Activated gamma-delta T cell (primary cell): Measurements from ENCODE around the gene CHN2.
"Not testable (repeated sequence)": the region's sequence is repeated elsewhere in the genome, so short reads cannot be mapped to it uniquely, and the experiment has no call there.

ENCODE experiments used
- DNase-seq: peaks from one replicate; lab custom pipeline; 2025; lab: John Stamatoyannopoulos, UW

CHN2 gene

GRCh38 chr7:29496355-29497020 is 301.9 kb downstream of the CHN2 start:
- no peak for DNase-seq

GRCh38 chr7:29499932-29500331 is 305.4 kb downstream of the CHN2 start:
- no peak for DNase-seq

GRCh38 chr7:29500719-29501118 is 306.1 kb downstream of the CHN2 start:
- no peak for DNase-seq

GRCh38 chr7:29502133-29502532 is 307.6 kb downstream of the CHN2 start:
- no peak for DNase-seq

GRCh38 chr7:29505931-29506330 is 311.4 kb downstream of the CHN2 start:
- DNase-seq, result no peak

GRCh38 chr7:29508608-29509007 is 314.0 kb downstream of the CHN2 start:
- DNase-seq, result no peak

- DNase-seq, result no peak
Measured at GRCh38 chr7:29510028-29510427, 315.5 kb downstream of the CHN2 start.

GRCh38 chr7:29511337-29511736 is 316.8 kb downstream of the CHN2 start:
- no peak for DNase-seq

- DNase-seq, result no peak
Measured at GRCh38 chr7:29511851-29512250, 317.3 kb downstream of the CHN2 start.

- DNase-seq, result no peak
Measured at GRCh38 chr7:29516491-29516890, 321.9 kb downstream of the CHN2 start.

- no peak for DNase-seq
Measured at GRCh38 chr7:29518616-29519015, 324.0 kb downstream of the CHN2 start.

- DNase-seq, result no peak
Measured at GRCh38 chr7:29523728-29524127, 329.2 kb downstream of the CHN2 start.

GRCh38 chr7:29527505-29528108 is 333.0 kb downstream of the CHN2 start:
- DNase-seq, result no peak

- DNase-seq, result not testable (repeated sequence)
Measured at GRCh38 chr7:29528526-29528925, 334.0 kb downstream of the CHN2 start.
